ENCODE measurements around the gene APEH.

DNA sequence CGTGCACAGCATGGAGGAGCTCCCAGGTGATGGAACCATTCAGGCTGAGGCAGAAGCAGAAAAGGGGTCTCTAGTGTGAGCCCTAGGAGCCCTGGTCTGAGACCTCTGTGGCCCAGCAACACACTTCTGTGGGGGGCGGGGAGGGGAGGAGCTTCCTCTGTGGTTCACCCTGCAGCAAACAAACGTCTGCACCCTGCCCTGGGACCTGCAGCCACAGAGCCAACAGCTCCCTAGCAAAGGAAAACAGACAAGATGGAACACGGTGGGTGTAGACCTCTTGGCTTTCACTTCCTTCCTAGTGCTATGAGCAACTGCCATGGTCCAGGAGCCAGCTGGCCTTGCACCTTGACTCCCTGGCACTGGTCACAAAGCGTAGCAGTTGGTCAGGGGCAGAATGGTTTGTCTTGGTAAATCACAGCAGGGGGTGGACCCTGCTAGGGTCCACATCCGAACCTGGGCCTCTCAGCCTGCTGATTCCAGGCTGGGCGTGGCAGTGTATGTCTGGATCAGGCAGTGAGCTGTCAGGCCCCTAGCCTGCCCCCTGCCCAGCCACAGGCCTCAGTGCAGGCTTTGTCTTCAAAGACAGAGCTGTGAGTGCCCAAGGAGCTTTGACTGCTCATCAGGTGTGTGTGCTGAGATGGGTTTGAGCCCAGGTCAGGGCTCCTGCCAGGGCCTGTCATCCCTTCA, 38.6 kb downstream of the APEH start:
- TF ChIP-seq, protein P1, sequence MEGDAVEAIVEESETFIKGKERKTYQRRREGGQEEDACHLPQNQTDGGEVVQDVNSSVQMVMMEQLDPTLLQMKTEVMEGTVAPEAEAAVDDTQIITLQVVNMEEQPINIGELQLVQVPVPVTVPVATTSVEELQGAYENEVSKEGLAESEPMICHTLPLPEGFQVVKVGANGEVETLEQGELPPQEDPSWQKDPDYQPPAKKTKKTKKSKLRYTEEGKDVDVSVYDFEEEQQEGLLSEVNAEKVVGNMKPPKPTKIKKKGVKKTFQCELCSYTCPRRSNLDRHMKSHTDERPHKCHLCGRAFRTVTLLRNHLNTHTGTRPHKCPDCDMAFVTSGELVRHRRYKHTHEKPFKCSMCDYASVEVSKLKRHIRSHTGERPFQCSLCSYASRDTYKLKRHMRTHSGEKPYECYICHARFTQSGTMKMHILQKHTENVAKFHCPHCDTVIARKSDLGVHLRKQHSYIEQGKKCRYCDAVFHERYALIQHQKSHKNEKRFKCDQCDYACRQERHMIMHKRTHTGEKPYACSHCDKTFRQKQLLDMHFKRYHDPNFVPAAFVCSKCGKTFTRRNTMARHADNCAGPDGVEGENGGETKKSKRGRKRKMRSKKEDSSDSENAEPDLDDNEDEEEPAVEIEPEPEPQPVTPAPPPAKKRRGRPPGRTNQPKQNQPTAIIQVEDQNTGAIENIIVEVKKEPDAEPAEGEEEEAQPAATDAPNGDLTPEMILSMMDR (IDR thresholded peaks at IDR 0.05; ENCODE audit: low read depth, low read length): no peak
- TF ChIP-seq EZH2phosphoT487 (IDR thresholded peaks at IDR 0.05; ENCODE audit: low read depth): no peak
